HepG2 (cell line): ENCODE measurements around the gene NUCB1. TPM values are rescaled to one million over a fixed set of nuclear protein-coding genes. Genes with fewer than 3 reads are reported as not detected.

Experiments
- ARID5B ChIP-seq: IDR thresholded peaks from 2 replicates; pipeline ENCODE4 v1.4.0; 2020; ENCODE audit warnings: mild to moderate bottlenecking, missing genetic modification reagents
- ARNT2 ChIP-seq: sonication (generic); formaldehyde crosslinking; IDR thresholded peaks from 2 replicates; pipeline ENCODE4 v1.8.0; 2022; ENCODE audit warnings: mild to moderate bottlenecking, low read depth, missing genetic modification reagents, moderate library complexity
- BCL3 ChIP-seq: sonication (generic); formaldehyde crosslinking; IDR thresholded peaks from 2 replicates; pipeline ENCODE4 v1.5.1; 2020; ENCODE audit warnings: mild to moderate bottlenecking, missing genetic modification reagents, moderate library complexity
- BORCS8-MEF2B ChIP-seq: sonication (generic); formaldehyde crosslinking; IDR thresholded peaks from 2 replicates; pipeline ENCODE4 v1.8.0; 2022; ENCODE audit warnings: mild to moderate bottlenecking, missing genetic modification reagents
- DMTF1 ChIP-seq: sonication (generic); formaldehyde crosslinking; IDR thresholded peaks from 2 replicates; pipeline ENCODE4 v1.4.0; 2020; ENCODE audit warnings: mild to moderate bottlenecking, missing genetic modification reagents
- HNRNPK ChIP-seq: fragments of 200-400 bp; formaldehyde crosslinking; IDR thresholded peaks from 2 replicates; pipeline ENCODE4 v1.6.1; 2018; ENCODE audit warnings: low read length, low read depth, moderate library complexity, mild to moderate bottlenecking; ENCODE audit not compliant: poor library complexity, severe bottlenecking
- KLF13 ChIP-seq: sonication (generic); formaldehyde crosslinking; IDR thresholded peaks from 2 replicates; pipeline ENCODE4 v1.4.0; 2020; ENCODE audit warnings: mild to moderate bottlenecking, missing genetic modification reagents
- LBX2 ChIP-seq: sonication (generic); formaldehyde crosslinking; IDR thresholded peaks from 2 replicates; pipeline ENCODE4 v1.5.0; 2020; ENCODE audit warnings: missing genetic modification reagents, mild to moderate bottlenecking, borderline replicate concordance
- NCOR1 ChIP-seq: fragments of 200-600 bp; sonication (generic); IDR thresholded peaks from 2 replicates; pipeline ENCODE4 v1.7.0; 2017; ENCODE audit warnings: antibody characterized with exemption, low read length, borderline replicate concordance
- PLRG1 ChIP-seq: fragments of 450-650 bp; conservative IDR thresholded peaks from 2 replicates; pipeline ENCODE4 v1.6.1; 2016
- POLR2AphosphoS2 ChIP-seq: IDR thresholded peaks from 2 replicates; pipeline ENCODE4 v1.6.1; 2011; ENCODE audit warnings: low read depth, low read length, improper control_type of control experiment
- SALL2 ChIP-seq: sonication (generic); formaldehyde crosslinking; IDR thresholded peaks from 2 replicates; pipeline ENCODE4 v1.8.1; 2023; ENCODE audit warnings: mild to moderate bottlenecking, missing genetic modification reagents, inconsistent platforms
- SP2 ChIP-seq: sonication (generic); formaldehyde crosslinking; IDR thresholded peaks from 2 replicates; pipeline ENCODE4 v1.5.1; 2020; ENCODE audit warnings: mild to moderate bottlenecking, missing genetic modification reagents
- TCF7L2 ChIP-seq: IDR thresholded peaks from 2 replicates; pipeline ENCODE4 v1.6.1; 2011; ENCODE audit warnings: mild to moderate bottlenecking, low read depth, low read length, moderate library complexity
- TOE1 ChIP-seq: sonication (generic); formaldehyde crosslinking; IDR thresholded peaks from 2 replicates; pipeline ENCODE4 v1.4.0; 2020; ENCODE audit warnings: mild to moderate bottlenecking, missing genetic modification reagents
- XBP1 ChIP-seq: sonication (generic); formaldehyde crosslinking; IDR thresholded peaks from 2 replicates; pipeline ENCODE4 v1.5.0; 2020; ENCODE audit warnings: missing genetic modification reagents
- ZBTB1 ChIP-seq: sonication (generic); formaldehyde crosslinking; IDR thresholded peaks from 2 replicates; pipeline ENCODE4 v1.4.0; 2020; ENCODE audit warnings: missing genetic modification reagents, borderline replicate concordance
- ZBTB3 ChIP-seq: sonication (generic); formaldehyde crosslinking; IDR thresholded peaks from 2 replicates; pipeline ENCODE4 v1.4.0; 2020; ENCODE audit warnings: low read depth, mild to moderate bottlenecking, moderate library complexity, missing genetic modification reagents, borderline replicate concordance
- ZMYM2 ChIP-seq: sonication (generic); formaldehyde crosslinking; IDR thresholded peaks from 2 replicates; pipeline ENCODE4 v1.8.0; 2022; ENCODE audit warnings: mild to moderate bottlenecking, missing genetic modification reagents
- ZNF34 ChIP-seq: sonication (generic); formaldehyde crosslinking; IDR thresholded peaks from 2 replicates; pipeline ENCODE4 v1.4.0; 2020; ENCODE audit warnings: mild to moderate bottlenecking, missing genetic modification reagents, borderline replicate concordance
- ZNF580 ChIP-seq: IDR thresholded peaks from 2 replicates; pipeline ENCODE4 v1.6.1; 2016; ENCODE audit warnings: low read depth, borderline replicate concordance
- polyA plus RNA-seq, 8 experiments: library from polyadenylated mRNA; depleted of rRNA in 3 of 8; stranded (reverse) in 7 of 8; unstranded in 1 of 8; fragments of >200 nt; fragmentation: Illumina TruSeq in 4 of 8; extraction: Trizol in 4 of 8; gene quantifications; 2 replicates each; pipeline versions ENCODE4 v1.2.1 to v1.2.3, GENCODE V29; 2011 to 2016; ENCODE audit warnings: low read depth in 4 of 8, missing spikeins in 1 of 8, mixed read lengths in 1 of 8; ENCODE audit not compliant: insufficient read depth in 1 of 8
- total RNA-seq, 5 experiments: library from RNA; depleted of rRNA; stranded (reverse); fragments of >200 nt; fragmentation: Illumina TruSeq; extraction: Trizol; gene quantifications; 2 replicates each; pipeline ENCODE4 v1.2.3, GENCODE V29; 2016; ENCODE audit warnings: low read depth in 1 of 5

The NUCB1 gene
- total and polyA plus RNA-seq, 2 of the 13 experiments (the other 11 are each of a cell fraction or from before 2014, with no cell fraction given) = 82.3 to 106 TPM

- TF ChIP-seq ZBTB3 (no peak), HNRNPK (no peak), TOE1 (0 out of 2 replicates have a peak, but pooled peaks have one; percentile 13), KLF13 (CRISPR knock-in tag) (0 out of 2 replicates have a peak, but pooled peaks have one; percentile 39), ZMYM2 (CRISPR knock-in tag) (no peak), BORCS8-MEF2B (CRISPR knock-in tag) (no peak; the same call in 1 of the 2 replicates), SP2 (CRISPR knock-in tag) (no peak), ZNF580 (CRISPR knock-in tag) (no peak), NCOR1 (0 out of 2 replicates have a peak, but pooled peaks have one; percentile 18), ARID5B (CRISPR knock-in tag) (0 out of 2 replicates have a peak, but pooled peaks have one; percentile 7), POLR2AphosphoS2 (no peak), SALL2 (CRISPR knock-in tag) (peak; percentile 75; the same call in 1 of the 2 replicates), ARNT2 (peak; percentile 25; the same call in 1 of the 2 replicates), PLRG1 (no peak), LBX2 (CRISPR knock-in tag) (no peak), XBP1 (CRISPR knock-in tag) (no peak), ZNF34 (CRISPR knock-in tag) (no peak), ZBTB1 (CRISPR knock-in tag) (no peak), TCF7L2 (no peak), DMTF1 (CRISPR knock-in tag) (no peak), BCL3 (CRISPR knock-in tag) (0 out of 2 replicates have a peak, but pooled peaks have one; percentile 20)
These were observed 67.5 kb downstream of the NUCB1 start (continued) for GRCh38 chr19:48967346-48968178.
